WI38 (cell line): Measurements from ENCODE around the gene RNF38.
"Not testable (repeated sequence)": the region's sequence is repeated elsewhere in the genome, so short reads cannot be mapped to it uniquely, and the experiment has no call there.

Experiments used
- H3K4me3 ChIP-seq: 2 replicates; pipeline ENCODE4 v1.5.1; 2011; ENCODE audit warnings: low read depth, mild to moderate bottlenecking, control low read depth, low read length
- TF ChIP-seq, protein P1 (sequence below): IDR thresholded peaks from 2 replicates; pipeline ENCODE4 v1.5.1; 2012; ENCODE audit warnings: low read depth, mild to moderate bottlenecking, control low read depth, low read length

RNF38 gene

GRCh38 chr9:36424289-36425055, 24.4 kb upstream of the RNF38 start:
- no peak overlapping the region for H3K4me3 ChIP-seq
- TF ChIP-seq, protein P1, sequence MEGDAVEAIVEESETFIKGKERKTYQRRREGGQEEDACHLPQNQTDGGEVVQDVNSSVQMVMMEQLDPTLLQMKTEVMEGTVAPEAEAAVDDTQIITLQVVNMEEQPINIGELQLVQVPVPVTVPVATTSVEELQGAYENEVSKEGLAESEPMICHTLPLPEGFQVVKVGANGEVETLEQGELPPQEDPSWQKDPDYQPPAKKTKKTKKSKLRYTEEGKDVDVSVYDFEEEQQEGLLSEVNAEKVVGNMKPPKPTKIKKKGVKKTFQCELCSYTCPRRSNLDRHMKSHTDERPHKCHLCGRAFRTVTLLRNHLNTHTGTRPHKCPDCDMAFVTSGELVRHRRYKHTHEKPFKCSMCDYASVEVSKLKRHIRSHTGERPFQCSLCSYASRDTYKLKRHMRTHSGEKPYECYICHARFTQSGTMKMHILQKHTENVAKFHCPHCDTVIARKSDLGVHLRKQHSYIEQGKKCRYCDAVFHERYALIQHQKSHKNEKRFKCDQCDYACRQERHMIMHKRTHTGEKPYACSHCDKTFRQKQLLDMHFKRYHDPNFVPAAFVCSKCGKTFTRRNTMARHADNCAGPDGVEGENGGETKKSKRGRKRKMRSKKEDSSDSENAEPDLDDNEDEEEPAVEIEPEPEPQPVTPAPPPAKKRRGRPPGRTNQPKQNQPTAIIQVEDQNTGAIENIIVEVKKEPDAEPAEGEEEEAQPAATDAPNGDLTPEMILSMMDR = no peak

DNA sequence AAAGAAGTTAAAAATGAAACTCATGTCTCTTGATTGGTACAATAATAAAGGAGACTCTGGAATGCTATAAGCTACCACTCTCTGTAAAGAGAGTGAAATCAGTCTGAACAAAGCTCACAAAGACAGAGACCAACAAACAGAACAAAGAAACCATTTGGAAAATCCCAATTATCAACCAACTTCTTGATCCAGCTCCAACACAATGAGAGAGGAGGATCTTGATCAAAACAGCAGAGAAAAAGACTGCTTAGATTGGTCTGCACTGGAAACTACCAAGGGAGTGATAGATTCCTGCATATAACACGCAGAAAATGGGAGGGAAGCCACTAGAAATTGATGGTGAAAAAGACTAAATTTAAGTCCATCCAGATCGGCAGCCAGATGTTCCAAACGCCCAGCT, 23.1 kb upstream of the RNF38 start:
- no peak overlapping the region for H3K4me3 ChIP-seq
- TF ChIP-seq, protein P1 = no peak

- TF ChIP-seq, protein P1 = no peak
- no peak overlapping the region for H3K4me3 ChIP-seq
Measured at GRCh38 chr9:36416890-36417289, 16.8 kb upstream of the RNF38 start.

- H3K4me3 ChIP-seq = no peak overlapping the region
- TF ChIP-seq, protein P1 = no peak
Measured at GRCh38 chr9:36415822-36416525, 15.9 kb upstream of the RNF38 start.

GRCh38 chr9:36411410-36411809, 11.3 kb upstream of the RNF38 start:
- not testable (repeated sequence) for H3K4me3 ChIP-seq

DNA sequence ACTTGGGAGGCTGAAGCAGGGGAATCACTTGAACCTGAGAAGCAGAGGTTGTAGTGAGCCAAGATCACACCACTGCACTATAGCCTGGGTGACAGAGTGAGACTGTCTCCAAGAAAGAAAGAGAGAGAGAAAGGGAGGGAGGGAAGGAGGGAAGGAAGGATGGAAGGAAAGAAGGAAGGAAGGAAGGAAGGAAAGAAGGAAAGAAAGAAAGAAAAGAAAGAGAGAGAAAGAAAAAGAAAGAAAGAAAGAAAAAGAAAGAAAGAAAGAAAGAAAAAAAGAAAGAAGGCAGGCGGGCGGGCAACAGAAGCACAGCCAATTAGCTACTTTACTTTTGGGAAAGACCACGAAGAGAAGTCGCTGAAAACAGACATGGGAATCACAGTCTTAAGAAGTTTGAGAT, 9.0 kb upstream of the RNF38 start:
- not testable (repeated sequence) for H3K4me3 ChIP-seq

- TF ChIP-seq, protein P1 = peak; percentile 83
- no peak overlapping the region for H3K4me3 ChIP-seq
Measured at GRCh38 chr9:36407122-36407723, 7.2 kb upstream of the RNF38 start.

- TF ChIP-seq, protein P1 = no peak
- no peak overlapping the region for H3K4me3 ChIP-seq
Measured at GRCh38 chr9:36402536-36402935, 2.5 kb upstream of the RNF38 start.
